Keratinocyte (primary cell): ENCODE measurements around the gene CDKAL1.

ENCODE experiments used
- CTCF ChIP-seq, 3 experiments: IDR thresholded peaks in 1 of 3; conservative IDR thresholded peaks in 1 of 3; optimal IDR thresholded peaks in 1 of 3; 2 replicates in 2 of 3; 3 replicates in 1 of 3; pipeline versions ENCODE3 to v1.5.1; 2011; ENCODE audit warnings: low read length in 3 of 3, mild to moderate bottlenecking in 3 of 3, moderate library complexity in 2 of 3, control low read depth in 1 of 3, inconsistent platforms in 1 of 3; ENCODE audit not compliant: insufficient read depth in 2 of 3; ENCODE audit errors: extremely low read depth in 1 of 3
- EZH2 ChIP-seq: IDR thresholded peaks from one replicate; pipeline ENCODE4 v1.6.1; 2012; ENCODE audit warnings: inconsistent platforms, mild to moderate bottlenecking, low read length, moderate library complexity

GRCh38 chr6:20640181-20640580 lies 105.9 kb downstream of the CDKAL1 start:
- TF ChIP-seq CTCF (optimal IDR thresholded peaks at IDR 0.05 in 1 of 3, IDR thresholded peaks at IDR 0.05 in 1 of 3, conservative IDR thresholded peaks at IDR 0.05 in 1 of 3; ENCODE audit: extremely low read depth in 1 of 3, insufficient read depth in 2 of 3, low read length in 3 of 3) (no peak), EZH2 (no peak)
